Panc1 (cell line): Measurements from ENCODE around the gene LPAR2. TPM values are rescaled to one million over a fixed set of nuclear protein-coding genes. Genes with fewer than 3 reads are reported as not detected.
"Not testable (repeated sequence)": the region's sequence is repeated elsewhere in the genome, so short reads cannot be mapped to it uniquely, and the experiment has no call there.

Source experiments
- ATAC-seq: fragments of 200-7000 bp; cut with Tn5 transposase; 2 replicates; pipeline ENCODE4 v1.9.1; 2020; ENCODE audit warnings: mild to moderate bottlenecking, moderate library complexity
- BruUV-seq: library from RNA; stranded (reverse); fragments of 400-500 nt; replicated peaks from 2 replicates; lab custom pipeline; 2021; lab: Mats Ljungman, UMichigan
- CTCF ChIA-PET: fragments of 300-600 bp; sonication (Branson Sonifier 250); formaldehyde crosslinking; loops from one replicate; lab custom pipeline; 2022; ENCODE audit warnings: antibody characterized with exemption; lab: Charles Lee
- POLR2A ChIA-PET: fragments of 300-600 bp; sonication (Branson Sonifier 250); formaldehyde crosslinking; loops from one replicate; lab custom pipeline; 2022; ENCODE audit warnings: antibody characterized with exemption; lab: Charles Lee
- DNase-seq: peaks from one replicate; pipeline ENCODE4 v3.0.0-alpha.2; 2010; ENCODE audit warnings: low read depth, low spot score
- H3K27ac ChIP-seq: 2 replicates; pipeline ENCODE4 v1.5.1; 2011; ENCODE audit warnings: mild to moderate bottlenecking, low read length, inconsistent platforms
- H3K27me3 ChIP-seq: fragments of 200-500 bp; sonication (Bioruptor generic); 2 replicates; pipeline ENCODE4 v1.6.0; 2014; ENCODE audit warnings: low read length, inconsistent platforms; ENCODE audit not compliant: control insufficient read depth, insufficient read depth
- H3K36me3 ChIP-seq: fragments of 200-500 bp; sonication (Bioruptor generic); 2 replicates; pipeline ENCODE4 v1.5.1; 2014; ENCODE audit warnings: inconsistent platforms, mild to moderate bottlenecking, low read length, moderate library complexity; ENCODE audit not compliant: control insufficient read depth, insufficient read depth
- H3K4me1 ChIP-seq: 2 replicates; pipeline ENCODE4 v1.5.1; 2011; ENCODE audit warnings: inconsistent platforms, mild to moderate bottlenecking, low read length, moderate library complexity; ENCODE audit not compliant: control insufficient read depth, insufficient read depth
- H3K4me3 ChIP-seq, 2 experiments: 2 replicates each; pipeline ENCODE4 v1.5.1; 2011 to 2012; ENCODE audit warnings: low read depth in 2 of 2, low read length in 2 of 2, mild to moderate bottlenecking in 2 of 2, inconsistent platforms in 1 of 2, moderate library complexity in 1 of 2
- H3K9me3 ChIP-seq: fragments of 200-500 bp; sonication (Bioruptor generic); 2 replicates; pipeline ENCODE4 v1.5.1; 2014; ENCODE audit warnings: low read depth, mild to moderate bottlenecking, inconsistent platforms, low read length, moderate library complexity; ENCODE audit not compliant: control insufficient read depth, insufficient read depth
- POLR2AphosphoS5 ChIP-seq: IDR thresholded peaks from 2 replicates; pipeline ENCODE4 v1.6.1; 2012; ENCODE audit warnings: mild to moderate bottlenecking, low read depth, low read length, moderate library complexity
- SIN3A ChIP-seq: IDR thresholded peaks from 2 replicates; pipeline ENCODE4 v1.6.1; 2012; ENCODE audit warnings: low read depth, mild to moderate bottlenecking, low read length, moderate library complexity, borderline replicate concordance; ENCODE audit not compliant: insufficient read depth
- TCF7L2 ChIP-seq: IDR thresholded peaks from 2 replicates; pipeline ENCODE4 v1.6.1; 2011; ENCODE audit warnings: mild to moderate bottlenecking, low read depth, low read length, inconsistent platforms
- in situ Hi-C: cut with HindIII; loops from 2 replicates; pipeline ENCODE4 v1.10.0; 2016; ENCODE audit warnings: low sequenced_read_pairs, low pct_unique_long_range_greater_than_20kb
- intact Hi-C: fragments of 100-400 bp; cut with micrococcal nuclease; formaldehyde crosslinking; loops from one replicate; pipeline ENCODE4 v1.10.0; 2022; ENCODE audit not compliant: unreplicated experiment
- total RNA-seq: library from RNA; stranded (reverse); gene quantifications from one replicate; pipeline ENCODE4 v1.2.1, GENCODE V29; 2021; ENCODE audit not compliant: unreplicated experiment
- TF ChIP-seq, protein P1 (sequence below), 2 experiments: IDR thresholded peaks; 2 replicates each; pipeline ENCODE4 v1.6.1; 2011 to 2012; ENCODE audit warnings: low read depth in 2 of 2, control low read depth in 1 of 2, low read length in 1 of 2, mild to moderate bottlenecking in 1 of 2, moderate library complexity in 1 of 2; ENCODE audit not compliant: insufficient read depth in 1 of 2
- TF ChIP-seq, protein P2 (sequence below): fragments of 450-650 bp; IDR thresholded peaks from 2 replicates; pipeline ENCODE4 v1.5.1; 2017; ENCODE audit warnings: mild to moderate bottlenecking

Gene LPAR2
- total RNA-seq, 1 experiment from 2014 or later = 16.0 TPM

DNA sequence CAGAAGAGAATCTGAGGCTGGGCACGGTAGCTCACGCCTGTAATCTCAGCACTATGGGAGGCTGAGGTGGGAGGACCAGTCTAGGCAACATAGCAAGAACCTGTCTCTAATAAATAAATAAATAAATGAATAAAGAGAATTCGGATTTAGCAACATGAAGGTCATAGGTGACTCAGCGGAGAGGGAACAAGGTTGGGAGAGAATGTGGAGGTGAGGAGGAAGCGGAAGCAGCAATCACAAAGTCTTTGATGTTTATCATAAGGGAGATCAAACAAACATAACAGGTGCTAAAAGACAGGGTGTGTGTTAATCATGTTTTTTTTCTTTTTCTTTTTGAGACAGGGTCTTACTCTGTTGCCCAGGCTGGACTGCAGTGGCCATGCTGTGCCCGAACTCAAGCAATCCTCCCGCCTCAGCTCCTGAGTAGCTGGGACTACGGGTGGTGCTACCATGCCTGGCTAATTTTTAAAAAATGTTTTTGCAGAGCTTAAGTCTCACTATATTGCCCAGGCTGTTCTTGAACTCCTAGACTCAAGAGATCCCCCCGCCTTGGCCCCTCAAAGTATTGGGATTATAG is 25.8 kb downstream of the LPAR2 start:
- Histone ChIP-seq H3K4me1 (peaks cover 5% of the 10 kb centered on the region), H3K36me3 (no peaks in the 10 kb centered on the region), H3K4me3 (no peak overlapping the region), H3K27me3 (no peaks in the 10 kb centered on the region), H3K9me3 (no peaks in the 10 kb centered on the region), H3K27ac (no peak overlapping the region)
- no peak for ATAC-seq
- TF ChIP-seq, protein P1, sequence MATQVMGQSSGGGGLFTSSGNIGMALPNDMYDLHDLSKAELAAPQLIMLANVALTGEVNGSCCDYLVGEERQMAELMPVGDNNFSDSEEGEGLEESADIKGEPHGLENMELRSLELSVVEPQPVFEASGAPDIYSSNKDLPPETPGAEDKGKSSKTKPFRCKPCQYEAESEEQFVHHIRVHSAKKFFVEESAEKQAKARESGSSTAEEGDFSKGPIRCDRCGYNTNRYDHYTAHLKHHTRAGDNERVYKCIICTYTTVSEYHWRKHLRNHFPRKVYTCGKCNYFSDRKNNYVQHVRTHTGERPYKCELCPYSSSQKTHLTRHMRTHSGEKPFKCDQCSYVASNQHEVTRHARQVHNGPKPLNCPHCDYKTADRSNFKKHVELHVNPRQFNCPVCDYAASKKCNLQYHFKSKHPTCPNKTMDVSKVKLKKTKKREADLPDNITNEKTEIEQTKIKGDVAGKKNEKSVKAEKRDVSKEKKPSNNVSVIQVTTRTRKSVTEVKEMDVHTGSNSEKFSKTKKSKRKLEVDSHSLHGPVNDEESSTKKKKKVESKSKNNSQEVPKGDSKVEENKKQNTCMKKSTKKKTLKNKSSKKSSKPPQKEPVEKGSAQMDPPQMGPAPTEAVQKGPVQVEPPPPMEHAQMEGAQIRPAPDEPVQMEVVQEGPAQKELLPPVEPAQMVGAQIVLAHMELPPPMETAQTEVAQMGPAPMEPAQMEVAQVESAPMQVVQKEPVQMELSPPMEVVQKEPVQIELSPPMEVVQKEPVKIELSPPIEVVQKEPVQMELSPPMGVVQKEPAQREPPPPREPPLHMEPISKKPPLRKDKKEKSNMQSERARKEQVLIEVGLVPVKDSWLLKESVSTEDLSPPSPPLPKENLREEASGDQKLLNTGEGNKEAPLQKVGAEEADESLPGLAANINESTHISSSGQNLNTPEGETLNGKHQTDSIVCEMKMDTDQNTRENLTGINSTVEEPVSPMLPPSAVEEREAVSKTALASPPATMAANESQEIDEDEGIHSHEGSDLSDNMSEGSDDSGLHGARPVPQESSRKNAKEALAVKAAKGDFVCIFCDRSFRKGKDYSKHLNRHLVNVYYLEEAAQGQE (IDR thresholded peaks at IDR 0.05; ENCODE audit: insufficient read depth in 1 of 2, low read depth in 2 of 2, low read length in 1 of 2) = no peak
- TF ChIP-seq TCF7L2 (no peak), SIN3A (no peak), POLR2AphosphoS5 (no peak)
- TF ChIP-seq, protein P2, sequence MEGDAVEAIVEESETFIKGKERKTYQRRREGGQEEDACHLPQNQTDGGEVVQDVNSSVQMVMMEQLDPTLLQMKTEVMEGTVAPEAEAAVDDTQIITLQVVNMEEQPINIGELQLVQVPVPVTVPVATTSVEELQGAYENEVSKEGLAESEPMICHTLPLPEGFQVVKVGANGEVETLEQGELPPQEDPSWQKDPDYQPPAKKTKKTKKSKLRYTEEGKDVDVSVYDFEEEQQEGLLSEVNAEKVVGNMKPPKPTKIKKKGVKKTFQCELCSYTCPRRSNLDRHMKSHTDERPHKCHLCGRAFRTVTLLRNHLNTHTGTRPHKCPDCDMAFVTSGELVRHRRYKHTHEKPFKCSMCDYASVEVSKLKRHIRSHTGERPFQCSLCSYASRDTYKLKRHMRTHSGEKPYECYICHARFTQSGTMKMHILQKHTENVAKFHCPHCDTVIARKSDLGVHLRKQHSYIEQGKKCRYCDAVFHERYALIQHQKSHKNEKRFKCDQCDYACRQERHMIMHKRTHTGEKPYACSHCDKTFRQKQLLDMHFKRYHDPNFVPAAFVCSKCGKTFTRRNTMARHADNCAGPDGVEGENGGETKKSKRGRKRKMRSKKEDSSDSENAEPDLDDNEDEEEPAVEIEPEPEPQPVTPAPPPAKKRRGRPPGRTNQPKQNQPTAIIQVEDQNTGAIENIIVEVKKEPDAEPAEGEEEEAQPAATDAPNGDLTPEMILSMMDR = no peak
- POLR2A ChIA-PET = no interaction called here
- no TSS peak for BruUV-seq
- CTCF ChIA-PET = no interaction called here
- no peak for DNase-seq
- in situ Hi-C loops (no loop called here), intact Hi-C loops (no loop called here)

DNA sequence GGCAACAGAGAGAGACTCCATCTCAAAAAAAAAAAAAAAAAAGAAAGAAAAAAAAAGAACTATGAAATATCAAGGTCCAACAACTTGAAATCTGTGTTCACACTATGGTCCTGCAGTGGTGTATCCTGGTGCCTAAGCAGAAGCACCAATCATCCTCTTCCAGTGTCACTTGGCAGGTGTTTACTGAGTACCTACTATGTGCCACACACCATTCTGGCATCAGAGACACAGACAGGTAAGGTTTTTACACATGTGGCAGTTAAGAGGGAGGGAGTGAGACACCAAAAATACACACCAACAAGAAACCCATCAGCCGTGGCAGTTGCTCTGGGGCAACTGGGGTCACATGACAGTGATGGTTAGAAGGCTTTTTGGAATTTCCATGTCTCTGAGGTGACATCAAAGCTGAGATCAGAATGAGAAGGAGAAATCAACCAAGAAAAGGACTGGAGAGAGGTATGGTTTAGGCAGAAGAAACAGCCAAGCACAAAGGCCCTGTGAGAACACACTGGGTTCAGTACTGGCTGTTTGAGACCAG is 27.2 kb downstream of the LPAR2 start:
- in situ Hi-C loops (no loop called here), intact Hi-C loops (no loop called here)
- H3K4me3 ChIP-seq = no peak overlapping the region
- TF ChIP-seq, protein P2 = no peak
- no peak for TF ChIP-seq POLR2AphosphoS5
- TF ChIP-seq, protein P1 (IDR thresholded peaks at IDR 0.05; ENCODE audit: insufficient read depth in 1 of 2, low read depth in 2 of 2, low read length in 1 of 2) = no peak
- DNase-seq (no peak), ATAC-seq (no peak)
- no peaks in the 10 kb centered on the region; the same call in 1 of the 2 replicates for H3K4me1 ChIP-seq
- no peaks in the 10 kb centered on the region for H3K9me3 ChIP-seq
- BruUV-seq = no TSS peak
- H3K36me3 ChIP-seq = no peaks in the 10 kb centered on the region
- ChIA-PET POLR2A (no interaction called here), CTCF (no interaction called here)
- no peaks in the 10 kb centered on the region for H3K27me3 ChIP-seq
- H3K27ac ChIP-seq = no peak overlapping the region

DNA sequence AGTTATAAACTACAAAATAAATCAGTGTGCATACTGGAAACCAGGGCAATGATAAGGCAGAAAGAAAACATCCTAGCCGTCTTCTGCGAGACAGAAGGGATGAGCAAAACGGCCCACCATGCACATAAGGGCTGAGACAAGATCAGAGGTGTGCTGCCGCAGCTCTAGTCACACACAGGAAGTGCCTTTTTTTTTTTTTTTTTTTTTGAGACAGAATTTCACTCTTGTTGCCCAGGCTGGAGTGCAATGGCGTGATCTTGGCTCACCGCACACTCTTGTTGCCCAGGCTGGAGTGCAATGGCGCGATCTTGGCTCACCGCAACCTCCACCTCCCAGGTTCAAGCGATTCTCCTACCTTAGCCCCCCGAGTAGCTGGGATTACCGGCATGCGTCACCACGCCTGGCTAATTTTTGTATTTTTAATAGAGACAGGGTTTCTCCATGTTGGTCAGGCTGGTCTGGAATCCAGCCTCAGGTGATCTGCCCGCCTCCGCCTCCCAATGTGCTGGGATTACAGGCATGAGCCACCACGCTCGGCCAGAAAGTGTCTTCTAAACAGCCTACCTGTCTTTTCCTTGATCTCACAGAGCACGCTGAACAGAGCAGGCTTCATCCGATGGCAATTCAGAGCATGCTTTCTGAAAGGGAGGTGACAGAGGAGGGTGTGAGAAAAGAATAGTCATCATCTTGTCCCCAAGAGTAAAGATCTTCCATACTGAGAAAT is 29.1 kb downstream of the LPAR2 start:
- H3K36me3 ChIP-seq, H3K4me3 ChIP-seq, H3K4me1 ChIP-seq, H3K27ac ChIP-seq, H3K27me3 ChIP-seq, intact Hi-C loops, BruUV-seq, CTCF ChIA-PET, in situ Hi-C loops, H3K9me3 ChIP-seq, DNase-seq, POLR2A ChIA-PET, ATAC-seq: not testable (repeated sequence)
